CD4-positive, alpha-beta T cell treated with Interleukin-12 subunit alpha and Interleukin-12 subunit beta, for 1 hour (primary cell): ENCODE measurements around the gene GALNT17.
"Not testable (repeated sequence)": the region's sequence is repeated elsewhere in the genome, so short reads cannot be mapped to it uniquely, and the experiment has no call there.

ENCODE experiments used
- DNase-seq: peaks from one replicate; pipeline ENCODE4 v3.0.0-alpha.2; 2020

The GALNT17 gene

GRCh38 chr7:71643031-71643430, 511.1 kb downstream of the GALNT17 start:
- DNase-seq = not testable (repeated sequence)

GRCh38 chr7:71645836-71646235, 513.9 kb downstream of the GALNT17 start:
- DNase-seq = no peak

DNA sequence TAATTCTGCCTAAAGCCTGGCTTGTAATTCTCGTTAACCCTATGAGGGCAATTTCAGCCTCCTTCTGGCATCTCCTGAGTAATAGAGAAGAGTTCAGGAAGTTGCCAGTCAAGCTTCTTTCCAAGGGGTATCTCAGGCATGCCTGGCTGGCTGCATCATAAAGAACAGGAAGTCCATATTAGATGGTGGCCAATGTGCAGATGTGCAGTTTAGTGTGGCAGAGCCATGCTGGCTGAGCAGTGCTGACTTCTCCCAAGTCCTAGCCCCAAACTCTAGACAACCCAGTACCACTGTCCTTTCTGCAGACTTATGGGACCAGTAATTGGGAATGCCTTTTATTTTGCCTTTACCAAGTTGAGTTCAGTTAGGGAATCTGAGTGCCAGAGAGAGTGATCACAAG, 517.9 kb downstream of the GALNT17 start:
- no peak for DNase-seq

DNA sequence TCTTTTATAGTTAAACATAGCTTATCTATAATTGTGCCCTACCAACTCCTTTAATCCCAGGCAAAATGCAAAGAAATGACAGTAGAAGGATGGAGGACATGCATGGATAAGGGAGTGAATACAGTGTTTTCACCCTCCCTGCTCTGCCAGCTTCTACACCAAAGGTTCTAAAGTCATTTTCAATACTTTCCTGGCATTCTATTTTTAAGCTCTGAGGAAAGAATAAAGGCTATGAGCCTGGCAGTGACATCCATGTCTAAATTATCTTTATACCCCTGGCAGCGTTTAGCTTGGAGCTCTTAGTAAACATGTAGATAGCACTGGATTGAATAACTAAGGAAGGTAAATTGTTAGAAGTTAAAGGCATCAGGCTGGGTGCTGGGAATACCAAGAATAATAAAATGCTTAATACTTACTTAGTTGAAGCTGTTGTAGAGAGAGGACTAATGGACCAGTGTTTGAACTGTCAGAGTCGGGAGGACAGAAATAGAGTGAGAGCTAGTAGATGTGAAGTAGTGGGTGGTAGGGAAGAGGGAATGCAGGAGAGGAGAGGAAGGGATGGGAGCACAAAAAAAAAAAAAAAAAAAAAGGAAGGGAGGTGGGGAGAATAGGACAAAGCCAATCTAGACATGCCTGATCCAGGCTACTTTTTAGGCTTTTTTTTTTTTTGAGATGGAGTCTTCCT, 518.9 kb downstream of the GALNT17 start:
- DNase-seq = no peak

DNA sequence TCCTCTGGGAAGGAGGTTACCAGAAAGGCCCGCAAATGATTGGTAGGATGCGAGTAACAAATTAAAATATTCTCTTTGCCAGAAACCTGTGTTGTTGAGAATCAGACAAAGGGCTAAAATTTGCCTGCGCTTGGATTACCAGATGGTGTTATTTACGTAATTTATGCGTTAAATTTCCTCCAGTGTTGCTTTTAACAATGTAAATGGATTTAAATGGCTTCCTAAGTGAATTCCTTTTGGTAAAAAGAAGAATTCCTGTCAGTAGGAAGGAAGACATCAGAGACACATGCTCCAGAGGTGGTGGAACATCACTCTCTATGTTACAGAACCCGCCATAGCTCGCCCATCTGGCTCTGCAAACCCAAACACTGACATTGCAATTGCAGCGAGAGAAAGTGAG, 520.6 kb downstream of the GALNT17 start:
- no peak for DNase-seq

DNA sequence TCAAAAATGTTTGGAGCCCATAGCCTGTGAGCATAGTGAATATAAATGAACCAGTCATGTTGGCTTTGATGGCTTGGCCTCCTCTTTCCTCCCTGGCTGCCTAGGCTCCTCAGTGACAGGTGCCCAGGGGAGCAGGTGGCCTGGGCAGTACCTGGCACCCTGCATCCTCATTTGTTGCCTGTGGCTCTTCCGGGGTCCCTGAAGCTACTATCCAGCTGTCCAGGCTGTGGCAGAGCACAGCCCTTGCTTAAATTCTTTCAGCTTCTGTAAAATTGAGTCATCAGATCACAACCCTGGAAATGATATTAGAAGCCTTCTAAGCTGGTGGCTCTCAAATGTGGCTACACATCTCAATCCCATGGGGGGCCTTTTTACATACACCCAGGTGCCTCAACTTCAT, 525.4 kb downstream of the GALNT17 start:
- DNase-seq = no peak

DNA sequence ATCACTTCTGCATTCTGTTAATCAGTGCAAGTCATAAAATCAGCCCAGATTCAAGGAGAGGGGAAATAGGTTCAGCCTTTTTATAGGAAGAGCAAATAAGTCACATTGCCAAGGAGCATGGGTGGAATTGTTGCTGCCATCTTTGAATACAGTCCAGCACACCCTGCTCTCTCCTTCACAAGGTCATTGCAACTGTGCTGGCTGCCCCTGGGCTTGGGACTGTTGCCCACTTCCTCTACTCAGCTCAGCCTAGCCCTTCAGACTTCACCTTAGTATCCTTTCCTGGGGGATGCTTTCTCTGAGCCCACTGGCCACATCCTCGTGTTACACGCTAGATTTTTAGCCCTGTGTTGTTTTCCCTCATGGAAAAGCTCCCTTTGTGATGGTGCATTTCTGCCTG, 527.7 kb downstream of the GALNT17 start:
- no peak for DNase-seq

GRCh38 chr7:71661671-71662224, 529.8 kb downstream of the GALNT17 start:
- DNase-seq = no peak

DNA sequence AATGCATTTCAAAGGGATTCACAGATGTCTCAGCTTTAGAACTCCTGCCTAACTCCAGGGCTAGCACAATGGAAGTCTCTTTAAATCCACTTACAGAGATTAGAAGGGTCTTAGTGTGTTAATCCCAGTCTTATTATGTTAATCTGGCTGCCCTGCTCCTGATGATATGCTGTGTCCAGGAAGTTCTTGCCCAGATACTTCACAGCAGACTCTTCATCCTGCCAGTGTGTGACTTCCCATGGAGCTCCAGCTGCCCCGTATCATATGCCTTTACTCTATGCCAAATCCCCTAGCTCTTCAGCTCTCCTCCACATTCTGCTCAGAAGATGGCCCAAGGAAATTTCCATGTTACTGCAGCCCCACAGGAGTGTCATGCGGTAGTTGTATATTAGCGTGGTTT, 533.8 kb downstream of the GALNT17 start:
- no peak for DNase-seq

DNA sequence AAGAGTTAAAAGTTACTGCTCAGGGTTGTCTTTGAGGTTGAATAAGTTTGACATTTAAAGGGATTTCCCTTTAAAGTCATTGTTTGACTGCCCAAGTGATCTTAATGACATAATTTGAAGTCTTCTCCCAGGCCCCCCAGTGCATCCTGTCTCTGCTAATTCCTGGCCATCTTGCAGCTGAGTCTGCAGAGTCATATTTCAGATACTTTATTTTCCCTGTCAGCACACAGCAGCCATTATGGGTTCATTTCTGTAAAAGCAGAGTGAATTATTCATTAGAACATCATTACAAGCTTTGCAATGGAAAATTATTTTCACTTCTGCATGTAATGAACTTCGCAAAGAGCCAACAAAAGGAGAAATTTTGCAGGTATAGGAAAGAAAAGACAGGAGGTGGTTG, 536.6 kb downstream of the GALNT17 start:
- no peak for DNase-seq

DNA sequence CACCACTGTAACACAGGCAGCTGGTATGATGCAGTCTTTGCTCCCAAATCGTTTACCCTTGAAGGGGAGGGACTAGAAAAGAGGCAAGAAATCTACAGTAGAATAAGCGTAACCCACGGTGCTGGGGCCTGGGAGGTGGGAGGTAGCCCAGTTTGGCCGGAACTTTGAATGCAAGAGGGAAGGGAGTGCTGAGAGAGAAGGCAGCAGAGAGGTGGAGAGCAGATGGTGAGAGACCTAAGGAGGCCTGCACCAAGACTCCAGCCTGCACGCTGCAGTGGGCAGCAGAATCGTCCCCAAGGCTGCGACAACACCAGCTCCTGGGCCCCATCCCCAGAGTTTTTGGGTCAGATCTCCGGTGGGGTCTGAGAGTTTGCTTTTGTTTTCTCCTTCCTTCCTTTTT, 547.5 kb downstream of the GALNT17 start:
- DNase-seq = no peak

GRCh38 chr7:71682181-71682580, 550.2 kb downstream of the GALNT17 start:
- no peak for DNase-seq

- no peak for DNase-seq
Observed at GRCh38 chr7:71682841-71683781, 551.2 kb downstream of the GALNT17 start.

GRCh38 chr7:71687286-71687685, 555.3 kb downstream of the GALNT17 start:
- no peak for DNase-seq

DNA sequence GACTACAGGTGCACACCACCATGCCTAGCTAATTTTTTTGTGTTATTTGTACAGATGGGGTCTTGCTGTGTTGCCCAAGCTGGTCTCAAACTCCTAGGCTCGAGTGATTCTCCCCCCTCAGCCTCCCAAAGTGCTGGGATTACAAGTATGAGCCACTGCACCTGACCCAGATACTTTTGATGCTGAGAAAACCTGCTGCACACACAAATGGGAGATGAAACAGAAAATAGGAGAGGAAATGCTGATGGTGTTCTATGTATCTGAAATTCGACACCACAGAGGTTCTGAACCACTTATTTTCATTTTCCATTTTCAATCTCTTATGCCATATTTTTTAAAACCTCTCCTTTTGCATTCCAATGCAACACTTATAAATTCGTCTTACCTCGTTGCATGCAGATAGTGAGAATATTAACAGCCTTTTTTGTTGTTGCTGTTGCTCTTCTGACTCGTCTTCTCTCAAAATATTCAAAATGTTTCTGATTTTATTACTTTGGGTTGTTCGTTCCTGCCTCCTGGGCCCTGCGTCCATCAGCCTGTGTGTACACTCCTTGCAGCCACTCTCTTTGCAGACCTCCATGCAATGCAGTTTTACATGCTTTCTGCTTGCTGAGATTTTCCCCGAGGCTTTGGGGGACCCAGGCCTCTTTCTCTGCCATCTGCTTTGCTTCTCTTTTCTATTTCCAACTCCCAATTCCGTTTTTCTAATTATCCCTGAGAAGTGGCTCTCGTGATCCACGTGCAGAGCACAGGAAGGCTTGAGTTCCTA, 556.1 kb downstream of the GALNT17 start:
- DNase-seq = no peak

DNA sequence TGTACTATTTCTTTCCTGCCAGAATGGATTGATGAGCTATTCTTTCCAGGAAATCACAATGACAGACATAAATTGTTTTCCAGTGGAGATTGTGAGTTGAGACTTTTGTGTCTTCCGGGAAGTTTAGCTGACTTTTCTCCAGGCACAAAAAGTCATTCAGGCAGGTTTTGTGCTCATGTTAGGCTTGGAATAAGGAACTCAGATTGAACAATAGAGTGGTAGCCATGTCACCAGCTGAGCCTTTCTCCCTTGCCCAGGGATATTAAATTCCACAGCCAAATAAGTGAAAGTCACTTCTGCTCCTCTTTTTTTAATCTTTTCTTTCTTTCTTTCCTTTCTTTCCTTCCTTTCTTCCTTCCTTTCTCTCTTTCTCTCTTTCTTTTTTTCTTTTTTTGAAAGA, 559.6 kb downstream of the GALNT17 start:
- DNase-seq = no peak

DNA sequence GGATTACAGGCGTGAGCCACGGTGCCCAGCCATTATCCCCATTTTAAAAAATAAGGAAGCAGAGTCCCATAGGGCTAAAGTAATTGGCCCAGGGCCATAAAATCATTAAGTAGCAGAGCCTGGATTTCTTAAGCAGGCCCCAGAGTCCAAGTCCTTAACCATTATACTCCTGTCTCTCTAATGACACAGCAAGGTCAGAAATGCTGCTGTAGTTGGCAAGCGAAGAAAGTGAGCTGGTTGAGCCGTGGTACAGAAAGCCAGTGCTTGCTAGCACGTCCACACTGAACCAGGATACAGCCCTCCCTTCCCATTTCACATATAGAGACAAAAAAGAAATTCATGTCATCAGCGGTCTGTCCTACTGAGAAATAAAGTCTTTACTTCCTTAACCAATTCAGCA, 562.7 kb downstream of the GALNT17 start:
- no peak for DNase-seq

DNA sequence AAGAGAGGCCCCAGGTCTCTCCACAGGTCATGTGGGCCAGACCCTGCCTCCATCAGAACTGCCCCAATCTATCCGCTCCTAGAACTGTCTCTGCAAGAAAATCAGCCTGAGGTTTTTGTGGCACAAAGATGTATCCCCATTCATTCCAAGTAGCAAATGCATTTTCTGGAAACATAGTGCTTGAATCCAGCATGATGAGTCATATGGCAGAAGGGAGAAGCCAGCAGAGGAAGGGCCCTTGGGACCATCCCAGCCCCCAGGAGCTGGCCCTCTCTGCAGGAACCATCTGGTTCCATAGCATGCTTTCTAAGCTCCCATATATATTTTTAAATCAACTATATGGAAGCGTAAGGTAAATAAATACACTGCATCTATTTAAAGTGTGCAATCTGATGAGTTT, 563.2 kb downstream of the GALNT17 start:
- no peak for DNase-seq

DNA sequence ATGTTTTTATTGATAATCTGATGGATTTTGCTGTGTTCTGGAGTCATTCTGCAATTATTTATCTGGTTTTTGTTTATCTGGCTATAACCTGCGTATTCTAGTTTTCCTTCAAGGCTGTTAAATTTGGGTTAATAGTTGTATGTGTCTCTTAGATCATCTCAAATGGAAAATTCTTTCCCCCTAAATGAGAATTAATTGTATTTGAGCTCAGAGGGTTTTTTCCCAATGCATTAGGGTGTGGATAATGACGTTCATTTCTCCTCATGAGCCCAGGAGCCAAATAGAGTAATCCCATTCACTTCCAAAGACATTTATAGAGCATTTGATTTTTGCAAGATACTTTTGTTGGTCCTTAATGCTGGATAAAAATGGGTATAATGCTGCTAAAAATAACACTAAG, 564.6 kb downstream of the GALNT17 start:
- DNase-seq = no peak

- DNase-seq = no peak
Observed at GRCh38 chr7:71697400-71697799, 565.5 kb downstream of the GALNT17 start.

GRCh38 chr7:71705217-71705616, 573.3 kb downstream of the GALNT17 start:
- no peak for DNase-seq

DNA sequence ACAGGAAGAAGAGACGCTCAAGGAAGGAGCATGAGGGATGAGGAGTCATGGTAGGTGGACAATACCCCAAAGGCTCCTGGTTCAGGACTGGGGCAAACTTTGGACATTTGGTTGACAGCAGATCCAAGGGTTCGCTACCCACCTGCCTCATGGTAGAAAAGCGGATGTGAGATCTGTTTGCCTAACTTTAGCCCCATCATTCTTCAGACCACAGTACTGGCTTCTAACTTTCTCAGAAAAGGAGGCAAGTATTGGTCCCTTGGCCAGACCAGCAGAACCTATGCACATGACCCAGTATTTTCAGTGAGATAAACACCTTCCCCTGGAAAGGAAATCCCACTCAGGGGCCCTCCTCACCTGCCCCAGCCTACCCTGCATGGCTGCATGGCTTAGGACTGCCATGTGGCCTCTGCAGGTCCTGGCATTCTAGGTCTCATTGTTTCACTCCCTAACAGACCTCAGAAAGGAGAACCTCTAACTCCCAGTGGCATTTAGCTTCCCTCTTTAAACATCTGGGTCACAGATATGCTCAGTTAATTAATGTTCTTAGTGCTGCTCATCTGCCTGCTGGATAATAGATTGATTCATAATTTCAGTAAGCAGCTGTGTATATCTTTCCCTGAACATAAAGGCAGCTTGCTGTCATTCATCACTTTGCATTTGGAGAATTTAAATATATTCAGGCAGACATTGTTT, 574.1 kb downstream of the GALNT17 start:
- no peak for DNase-seq

DNA sequence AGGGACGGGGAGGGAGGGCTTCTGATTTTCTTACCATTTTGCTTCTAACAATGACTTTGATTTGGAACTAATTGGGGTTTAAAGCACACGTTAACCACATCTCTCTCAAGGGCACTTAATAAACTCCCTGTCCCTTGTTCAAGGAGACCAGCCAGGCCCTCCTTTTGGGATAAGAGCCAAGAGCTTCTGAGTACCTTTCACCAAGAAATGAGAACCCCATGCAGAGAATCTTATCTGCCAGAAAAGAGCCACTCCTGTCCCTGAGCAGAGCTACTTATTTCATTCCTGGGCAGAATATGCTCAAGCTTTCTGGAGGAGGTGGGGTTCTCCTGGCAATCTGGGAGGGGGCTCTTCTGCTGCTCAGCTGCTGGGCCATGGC, 574.6 kb downstream of the GALNT17 start:
- no peak for DNase-seq
